ENCODE data around the gene SLC35E2B. TPM values are rescaled to one million over a fixed set of nuclear protein-coding genes. Genes with fewer than 3 reads are reported as not detected.

SLC35E2B gene
- total and polyA plus RNA-seq, 2 of the 8 experiments (the other 6 are each of a cell fraction or from before 2014, with no cell fraction given): 25.9 to 46.7 TPM

DNA sequence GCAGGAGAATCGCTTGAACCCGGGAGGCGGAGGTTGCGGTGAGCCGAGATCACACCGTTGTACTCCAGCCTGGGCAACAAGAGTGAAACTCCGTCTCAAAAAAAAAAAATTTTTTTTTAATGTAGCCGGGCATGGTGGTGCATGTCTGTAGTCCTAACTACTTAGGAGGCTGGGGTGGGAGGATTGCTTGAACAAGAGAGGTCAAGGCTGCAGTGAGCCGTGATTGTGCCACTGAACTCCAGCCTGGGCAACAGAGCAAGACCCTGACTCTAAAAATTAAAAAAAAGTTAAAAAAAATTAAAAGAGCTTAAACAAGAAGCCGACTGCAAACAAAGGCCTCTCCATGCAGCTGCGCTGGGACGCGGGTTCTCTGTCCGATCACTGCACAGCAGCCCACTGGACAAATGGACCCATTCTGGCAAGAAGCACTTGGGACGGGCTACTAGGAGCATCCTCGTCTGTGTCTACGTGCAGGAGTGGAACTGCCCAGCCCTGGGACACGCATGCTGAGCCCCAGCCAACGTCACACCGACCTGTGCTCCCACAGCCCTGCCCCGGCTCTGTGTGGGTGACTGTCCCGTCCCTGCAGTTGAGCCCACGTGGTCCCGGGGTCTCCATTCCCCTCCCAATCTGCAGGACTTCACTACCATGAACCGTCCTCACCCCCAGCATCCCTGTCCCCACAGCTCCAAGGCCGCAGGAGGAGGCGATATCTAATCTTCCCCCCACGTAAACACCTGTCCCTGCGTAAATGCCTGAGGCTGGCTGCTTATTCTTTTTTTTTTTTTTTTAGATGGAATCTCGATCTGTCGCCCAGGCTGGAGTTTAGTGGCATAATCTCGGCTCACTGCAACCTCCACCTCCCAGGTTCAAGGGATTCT is 12.3 kb downstream of the SLC35E2B start:
- H2AK5ac ChIP-seq (ENCODE audit: low read depth, low read length): no peak overlapping the region
- H3K18ac ChIP-seq (ENCODE audit: extremely low read depth, low read length): no peak overlapping the region; the same call in 1 of the 2 replicates
- ChIA-PET POLR2A (ENCODE audit: partially characterized antibody) (interaction anchor here (0.6 to 0.9 kb wide), 3 partner anchors 15 to 369 kb away, joined by 3 to 4 read pairs (median 3); no protein-coding TSS in a partner anchor), CTCF (ENCODE audit: partially characterized antibody) (interaction anchor here (0.7 to 2.7 kb wide), 4 partner anchors 11 to 559 kb away, joined by 3 to 24 read pairs (median 4); no protein-coding TSS in a partner anchor)
- H2BK20ac ChIP-seq (ENCODE audit: low read length): no peak overlapping the region
- H3K36me3 ChIP-seq (ENCODE audit: control insufficient read depth in 2 of 4, insufficient read depth in 4 of 4, low read length in 3 of 4): no peaks in the 10 kb centered on the region
- H3K4me2 ChIP-seq (ENCODE audit: insufficient read depth in 1 of 2, low read depth in 2 of 2, low read length in 2 of 2): no peak overlapping the region
- no peak overlapping the region for H3K14ac ChIP-seq (ENCODE audit: insufficient read length)
- H2BK120ac ChIP-seq (replicated peaks; ENCODE audit: low read depth, low read length): no peak overlapping the region
- H4K20me1 ChIP-seq (replicated peaks in 1 of 2; ENCODE audit: control insufficient read depth in 1 of 2, insufficient read depth in 2 of 2, low read length in 2 of 2): peaks cover 5 to 22% of the 10 kb centered on the region in 2 experiments
- peaks cover 4 to 55% of the 10 kb centered on the region in 2 experiments; a peak in 2 of 4 replicates for H3K79me2 ChIP-seq (ENCODE audit: control insufficient read depth in 1 of 2, insufficient read depth in 2 of 2, low read length in 2 of 2)
- H3K4me3 ChIP-seq (ENCODE audit: extremely low read depth in 1 of 4, insufficient read depth in 2 of 4, low read depth in 3 of 4, low read length in 4 of 4): no peak overlapping the region
- FAIRE-seq (no peak), DNase-seq (ENCODE audit: low read depth in 1 of 2, low spot score in 2 of 2) (no peak)
- H3K56ac ChIP-seq (replicated peaks; ENCODE audit: insufficient read length, low read depth, low read length): no peak overlapping the region
- no peak overlapping the region for H2BK12ac ChIP-seq (ENCODE audit: low read depth, low read length)
- H3K27me3 ChIP-seq (replicated peaks in 1 of 4; ENCODE audit: control insufficient read depth in 3 of 4, extremely low read depth in 1 of 4, insufficient read depth in 3 of 4, low read length in 3 of 4): no peaks in the 10 kb centered on the region
- H3K4me1 ChIP-seq (replicated peaks in 1 of 4; ENCODE audit: control insufficient read depth in 3 of 4, insufficient read depth in 4 of 4, low read length in 3 of 4): peaks cover 0 to 24% (median 17%) of the 10 kb centered on the region in 4 experiments; a peak in 6 of 7 replicates
- H3K23ac ChIP-seq (ENCODE audit: insufficient read length): no peak overlapping the region
- no peak overlapping the region for H4K91ac ChIP-seq (replicated peaks; ENCODE audit: insufficient read length, low read length)
- no peak overlapping the region for H2BK5ac ChIP-seq (ENCODE audit: low read depth, low read length)
- 91% methylated on average over 32 of the region's 32 CpGs; no CpG with 5 or more reads in 1 of the 2 experiments for WGBS, 2 experiments (ENCODE audit: extremely low coverage in 1 of 2, insufficient coverage in 1 of 2, insufficient read length in 1 of 2, insufficient replicate concordance in 2 of 2, low coverage in 1 of 2, low lambda C conversion rate in 2 of 2, missing lambda C conversion rate in 1 of 2)
- no peak overlapping the region for H3K27ac ChIP-seq (ENCODE audit: low read depth, low read length)
- H4K8ac ChIP-seq (ENCODE audit: extremely low read depth, insufficient read depth, low read length): peak overlapping the region; percentile 79; the same call in 1 of the 2 replicates
- no peak overlapping the region for H4K5ac ChIP-seq (ENCODE audit: insufficient read length, low read depth, low read length)
- no peak overlapping the region for H3K4ac ChIP-seq (replicated peaks; ENCODE audit: insufficient read length, low read depth, low read length)
- H2AFZ ChIP-seq (ENCODE audit: low read length): no peak overlapping the region
- no peaks in the 10 kb centered on the region for H3K9me3 ChIP-seq (ENCODE audit: insufficient read depth in 2 of 2, low read depth in 1 of 2, low read length in 1 of 2)
- no peak overlapping the region; the same call in 1 of the 2 replicates for H2BK15ac ChIP-seq (ENCODE audit: low read length)
- H3K23me2 ChIP-seq (ENCODE audit: low read depth, low read length): no peaks in the 10 kb centered on the region
- TF ChIP-seq GTF2F1 (IDR thresholded peaks at IDR 0.05; ENCODE audit: borderline replicate concordance, low read depth, low read length) (no peak), CREB1 (IDR thresholded peaks at IDR 0.05) (no peak), SP4 (IDR thresholded peaks at IDR 0.05; ENCODE audit: low read length) (no peak)
- peaks cover 19% of the 10 kb centered on the region for H3K79me1 ChIP-seq (ENCODE audit: low read depth, low read length)
- H3K9ac ChIP-seq (replicated peaks in 1 of 4; ENCODE audit: extremely low read depth in 1 of 4, low read depth in 3 of 4, low read length in 3 of 4): no peak overlapping the region

Data from H1 (cell line).